A549 (cell line): ENCODE data around the gene CD34. TPM values are rescaled to one million over a fixed set of nuclear protein-coding genes. Genes with fewer than 3 reads are reported as not detected.
A peak's percentile ranks its signal among the peaks of the same experiment; 100 is the strongest.

Source experiments
- ATAC-seq, 2 experiments: fragments of 200-7000 bp in 1 of 2; fragments of >200 bp in 1 of 2; cut with Nextera tagmentation in 1 of 2; cut with Tn5 transposase in 1 of 2; 3 replicates each; pipeline versions ENCODE4 v1.8.0 to v1.9.1; 2018 to 2020; ENCODE audit warnings: mild to moderate bottlenecking in 1 of 2, moderate library complexity in 1 of 2
- CTCF ChIA-PET: fragments of 300-600 bp; sonication (Branson Sonifier 250); formaldehyde crosslinking; extraction: SDS; loops from one replicate; lab custom pipeline; 2021; ENCODE audit warnings: antibody characterized with exemption, inconsistent platforms; lab: Yijun Ruan, JAX
- POLR2A ChIA-PET: fragments of 350-600 bp; formaldehyde crosslinking; extraction: SDS; loops from one replicate; lab custom pipeline; 2021; ENCODE audit warnings: antibody characterized with exemption, inconsistent platforms; lab: Yijun Ruan, JAX
- DNase-seq, 2 experiments: peaks; one replicate each; pipeline versions ENCODE4 v3.0.0 to v3.0.0-alpha.2; 2011 to 2016; ENCODE audit warnings: low read depth in 1 of 2, low spot score in 1 of 2
- FAIRE-seq: peaks from 2 replicates; lab custom pipeline; 2011; peaks lifted over from hg19 to GRCh38; lab: Jason Lieb, UNC
- H3K27ac ChIP-seq, 2 experiments: fragments of >200 bp; sonication (Bioruptor Twin); formaldehyde crosslinking; 3 replicates each; pipeline ENCODE4 v1.5.1; 2016 to 2017
- H3K4me1 ChIP-seq: fragments of >200 bp; sonication (Bioruptor Twin); formaldehyde crosslinking; 3 replicates; pipeline ENCODE4 v1.6.1; 2016
- H3K4me2 ChIP-seq: fragments of >200 bp; sonication (Bioruptor Twin); formaldehyde crosslinking; 3 replicates; pipeline ENCODE4 v1.6.1; 2016
- H3K4me3 ChIP-seq: fragments of >200 bp; sonication (Bioruptor Twin); formaldehyde crosslinking; 3 replicates; pipeline ENCODE4 v1.5.1; 2016
- H3K9me3 ChIP-seq: fragments of >200 bp; sonication (Bioruptor Twin); formaldehyde crosslinking; 3 replicates; pipeline ENCODE4 v1.6.1; 2016
- ATOH8 ChIP-seq: fragments of 250-450 bp; sonication (Bioruptor Pico); IDR thresholded peaks from 2 replicates; pipeline ENCODE4 v1.5.0; 2020; ENCODE audit warnings: low read depth, mild to moderate bottlenecking, moderate library complexity
- BHLHE40 ChIP-seq: IDR thresholded peaks from 2 replicates; pipeline ENCODE4 v1.6.1; 2012; ENCODE audit warnings: low read depth, low read length, inconsistent platforms
- CBX2 ChIP-seq: fragments of 200-600 bp; sonication (generic); IDR thresholded peaks from 2 replicates; pipeline ENCODE4 v1.6.1; 2016; ENCODE audit warnings: low read depth, mild to moderate bottlenecking, borderline replicate concordance
- CBX8 ChIP-seq: fragments of 200-600 bp; sonication (generic); IDR thresholded peaks from 2 replicates; pipeline ENCODE4 v1.6.1; 2016
- CHD2 ChIP-seq: fragments of 150-350 bp; IDR thresholded peaks from 2 replicates; pipeline ENCODE4 v1.6.1; 2014; ENCODE audit warnings: low read length; ENCODE audit not compliant: partially characterized antibody
- CHD4 ChIP-seq: fragments of 200-600 bp; sonication (generic); IDR thresholded peaks from 2 replicates; pipeline ENCODE4 v1.6.1; 2016; ENCODE audit warnings: antibody characterized with exemption, mild to moderate bottlenecking, borderline replicate concordance
- CTCF ChIP-seq: fragments of >200 bp; sonication (Bioruptor Twin); formaldehyde crosslinking; IDR thresholded peaks from 3 replicates; pipeline ENCODE4 v1.5.1; 2016
- E2F6 ChIP-seq: IDR thresholded peaks from 2 replicates; pipeline ENCODE4 v1.6.1; 2012; ENCODE audit warnings: low read depth, borderline replicate concordance
- EP300 ChIP-seq, 2 experiments: fragments of >200 bp; sonication (Bioruptor Twin); formaldehyde crosslinking; IDR thresholded peaks; 2 replicates in 1 of 2; 3 replicates in 1 of 2; pipeline ENCODE4 v1.6.1; 2016 to 2017
- ESRRA ChIP-seq: fragments of 150-350 bp; IDR thresholded peaks from 2 replicates; pipeline ENCODE4 v1.6.1; 2014; ENCODE audit warnings: mild to moderate bottlenecking, low read length, borderline replicate concordance
- FOSL2 ChIP-seq, 2 experiments: fragments of 450-650 bp in 1 of 2; fragments of >200 bp in 1 of 2; sonication (Bioruptor Twin) in 1 of 2; formaldehyde crosslinking; IDR thresholded peaks; 2 replicates each; pipeline versions ENCODE4 v1.5.0 to v1.6.1; 2016 to 2020; ENCODE audit warnings: mild to moderate bottlenecking in 1 of 2, moderate library complexity in 1 of 2
- FOXS1 ChIP-seq: fragments of 250-450 bp; sonication (Bioruptor Pico); IDR thresholded peaks from 2 replicates; pipeline ENCODE4 v1.5.0; 2020; ENCODE audit warnings: mild to moderate bottlenecking, moderate library complexity
- GATA3 ChIP-seq: IDR thresholded peaks from 2 replicates; pipeline ENCODE4 v1.6.1; 2012; ENCODE audit warnings: borderline replicate concordance
- HDAC2 ChIP-seq: fragments of 200-600 bp; sonication (generic); IDR thresholded peaks from 2 replicates; pipeline ENCODE4 v1.6.1; 2016
- HEYL ChIP-seq: fragments of 250-450 bp; sonication (Bioruptor Pico); IDR thresholded peaks from 2 replicates; pipeline ENCODE4 v1.8.0; 2021; ENCODE audit warnings: mild to moderate bottlenecking, moderate library complexity
- HOXA7 ChIP-seq: fragments of 250-450 bp; sonication (Bioruptor Pico); IDR thresholded peaks from 2 replicates; pipeline ENCODE4 v1.5.0; 2020; ENCODE audit warnings: mild to moderate bottlenecking, moderate library complexity
- HOXB13 ChIP-seq: fragments of 250-450 bp; sonication (Bioruptor Pico); IDR thresholded peaks from 2 replicates; pipeline ENCODE4 v1.5.0; 2020; ENCODE audit warnings: low read depth, mild to moderate bottlenecking, moderate library complexity
- HOXB5 ChIP-seq: fragments of 250-450 bp; sonication (Bioruptor Pico); IDR thresholded peaks from 2 replicates; pipeline ENCODE4 v1.5.0; 2020; ENCODE audit warnings: mild to moderate bottlenecking, moderate library complexity
- JUN ChIP-seq, 2 experiments: fragments of >200 bp; sonication (Bioruptor Twin); formaldehyde crosslinking; IDR thresholded peaks; 2 replicates in 1 of 2; 3 replicates in 1 of 2; pipeline ENCODE4 v1.6.1; 2016 to 2017
- JUNB ChIP-seq: fragments of >200 bp; sonication (Bioruptor Twin); formaldehyde crosslinking; IDR thresholded peaks from 2 replicates; pipeline ENCODE4 v1.6.1; 2016
- KDM1A ChIP-seq: fragments of 200-600 bp; sonication (generic); IDR thresholded peaks from 2 replicates; pipeline ENCODE4 v1.6.1; 2016; ENCODE audit warnings: low read depth, mild to moderate bottlenecking
- MAFK ChIP-seq: fragments of 450-650 bp; IDR thresholded peaks from 2 replicates; pipeline ENCODE4 v1.6.1; 2014; ENCODE audit not compliant: partially characterized antibody
- NFE2L2 ChIP-seq: fragments of 150-350 bp; conservative IDR thresholded peaks from 2 replicates; pipeline ENCODE4 v1.6.1; 2014; ENCODE audit warnings: low read length
- PBX3 ChIP-seq: IDR thresholded peaks from 2 replicates; pipeline ENCODE4 v1.6.1; 2012
- POLR2A ChIP-seq: IDR thresholded peaks from 2 replicates; pipeline ENCODE4 v1.6.1; 2012; ENCODE audit warnings: mild to moderate bottlenecking, low read length
- RAD21 ChIP-seq, 2 experiments: fragments of >200 bp in 1 of 2; sonication (Bioruptor Twin) in 1 of 2; formaldehyde crosslinking in 1 of 2; IDR thresholded peaks in 1 of 2; conservative IDR thresholded peaks in 1 of 2; 2 replicates in 1 of 2; 3 replicates in 1 of 2; pipeline ENCODE4 v1.6.1; 2012 to 2018; ENCODE audit warnings: inconsistent platforms in 1 of 2
- SMC3 ChIP-seq: fragments of >200 bp; sonication (Bioruptor Twin); formaldehyde crosslinking; IDR thresholded peaks from 3 replicates; pipeline ENCODE4 v1.6.1; 2018; ENCODE audit warnings: inconsistent platforms
- SREBF2 ChIP-seq: fragments of 450-650 bp; IDR thresholded peaks from 2 replicates; pipeline ENCODE4 v1.6.1; 2014; ENCODE audit warnings: mild to moderate bottlenecking, moderate library complexity
- TP53 ChIP-seq: fragments of 250-450 bp; sonication (Bioruptor Pico); IDR thresholded peaks from 2 replicates; pipeline ENCODE4 v1.5.0; 2021; ENCODE audit warnings: mild to moderate bottlenecking, moderate library complexity
- ZC3H11A ChIP-seq: fragments of 450-650 bp; IDR thresholded peaks from 2 replicates; pipeline ENCODE4 v1.6.1; 2014; ENCODE audit warnings: antibody characterized with exemption, mild to moderate bottlenecking
- ZNF302 ChIP-seq: fragments of 250-450 bp; sonication (Bioruptor Pico); IDR thresholded peaks from 2 replicates; pipeline ENCODE4 v1.9.0; 2021; ENCODE audit warnings: inconsistent platforms, mild to moderate bottlenecking, moderate library complexity
- ZSCAN20 ChIP-seq: fragments of 250-450 bp; sonication (Bioruptor Pico); IDR thresholded peaks from 2 replicates; pipeline ENCODE4 v1.8.0; 2022; ENCODE audit warnings: mild to moderate bottlenecking, moderate library complexity
- WGBS: methylation state at CpG from one replicate; pipeline ENCODE4 v1.1.6; 2017; ENCODE audit errors: missing lambda C conversion rate; 5-methylcytosine and 5-hydroxymethylcytosine counted together
- polyA plus RNA-seq, 4 experiments: library from polyadenylated mRNA; depleted of rRNA in 3 of 4; stranded (reverse); fragments of >200 nt; fragmentation: RNase III in 1 of 4; extraction: RNeasy Plus Mini Kit Qiagen cat#74134 plus additional on column Dnase treatment in 1 of 4; gene quantifications; 2 replicates in 3 of 4; 3 replicates in 1 of 4; pipeline ENCODE4 v1.2.3, GENCODE V29; 2011 to 2017

The CD34 gene
- polyA plus RNA-seq, 2 of the 4 experiments (the other 2 are of a cell fraction): 0.05 TPM; not detected in 1

- no peak overlapping the region for H3K4me2 ChIP-seq
- ATAC-seq (peak in 1 of 2 experiments; percentile 20; a peak in 1 of 6 replicates), FAIRE-seq (no peak), DNase-seq (no peak)
- WGBS: 35% methylated on average over 6 of the region's 6 CpGs
- CTCF ChIA-PET: interaction anchor here (1.0 to 8.4 kb wide), 8 partner anchors 8 to 70 kb away, joined by 3 to 108 read pairs (median 6); no protein-coding TSS in a partner anchor
- no peak overlapping the region for H3K4me3 ChIP-seq
- no peaks in the 10 kb centered on the region for H3K9me3 ChIP-seq
- POLR2A ChIA-PET: no interaction called here
- no peak overlapping the region for H3K27ac ChIP-seq
- H3K4me1 ChIP-seq: peaks cover 8% of the 10 kb centered on the region; the same call in 2 of the 3 replicates
- TF ChIP-seq E2F6: no peak
- no peak for TF ChIP-seq CHD4
- no peak for TF ChIP-seq ZNF302 (CRISPR knock-in tag)
- no peak for TF ChIP-seq POLR2A
- no peak for TF ChIP-seq CTCF
- TF ChIP-seq ATOH8 (CRISPR knock-in tag): no peak
- no peak for TF ChIP-seq SMC3
- no peak for TF ChIP-seq SREBF2
- no peak for TF ChIP-seq ZC3H11A
- TF ChIP-seq PBX3: no peak
- no peak for TF ChIP-seq FOSL2 (IDR thresholded peaks at IDR 0.05)
- TF ChIP-seq FOSL2 (CRISPR knock-in tag; IDR thresholded peaks at IDR 0.05): no peak
- TF ChIP-seq BHLHE40: no peak
- no peak for TF ChIP-seq HDAC2
- no peak for TF ChIP-seq CBX2
- TF ChIP-seq CBX8: no peak
- no peak for TF ChIP-seq GATA3
- no peak for TF ChIP-seq ESRRA
Observed at GRCh38 chr1:207893737-207894582, 17.0 kb downstream of the CD34 start.

- DNase-seq (no peak), ATAC-seq (no peak), FAIRE-seq (no peak)
- Histone ChIP-seq H3K4me3 (no peak overlapping the region), H3K9me3 (no peaks in the 10 kb centered on the region), H3K4me2 (no peak overlapping the region), H3K4me1 (peaks cover 8% of the 10 kb centered on the region; the same call in 2 of the 3 replicates), H3K27ac (no peak overlapping the region)
- ChIA-PET POLR2A (no interaction called here), CTCF (interaction anchor here (1.0 to 4.0 kb wide), 6 partner anchors 8 to 106 kb away, joined by 4 to 17 read pairs (median 4); no protein-coding TSS in a partner anchor)
- WGBS: 63% methylated on average over 5 of the region's 5 CpGs
- TF ChIP-seq HEYL (CRISPR knock-in tag) (no peak), TP53 (no peak), ATOH8 (CRISPR knock-in tag) (no peak), HOXA7 (no peak), JUN (IDR thresholded peaks at IDR 0.05) (no peak), ESRRA (no peak), FOXS1 (no peak), NFE2L2 (no peak), JUNB (no peak), E2F6 (no peak), HOXB5 (no peak), HOXB13 (CRISPR knock-in tag) (no peak), EP300 (IDR thresholded peaks at IDR 0.05) (no peak), SREBF2 (no peak), CHD2 (no peak), KDM1A (no peak), ZSCAN20 (CRISPR knock-in tag) (no peak), MAFK (no peak), CBX2 (no peak), RAD21 (conservative IDR thresholded peaks at IDR 0.05 in 1 of 2, IDR thresholded peaks at IDR 0.05 in 1 of 2) (no peak)
Observed at GRCh38 chr1:207892764-207893163, 18.2 kb downstream of the CD34 start.
